Skeletal muscle cell (primary cell): ENCODE data around the gene ENPP6.
"Not testable (repeated sequence)": the region's sequence is repeated elsewhere in the genome, so short reads cannot be mapped to it uniquely, and the experiment has no call there.

Experiments
- DNase-seq: peaks from one replicate; pipeline ENCODE4 v3.0.0-alpha.2; 2010; ENCODE audit warnings: low read depth
- H3K4me3 ChIP-seq: 2 replicates; pipeline ENCODE4 v1.5.1; 2011; ENCODE audit warnings: low read depth, mild to moderate bottlenecking, control low read depth, low read length, moderate library complexity

Gene ENPP6

DNA sequence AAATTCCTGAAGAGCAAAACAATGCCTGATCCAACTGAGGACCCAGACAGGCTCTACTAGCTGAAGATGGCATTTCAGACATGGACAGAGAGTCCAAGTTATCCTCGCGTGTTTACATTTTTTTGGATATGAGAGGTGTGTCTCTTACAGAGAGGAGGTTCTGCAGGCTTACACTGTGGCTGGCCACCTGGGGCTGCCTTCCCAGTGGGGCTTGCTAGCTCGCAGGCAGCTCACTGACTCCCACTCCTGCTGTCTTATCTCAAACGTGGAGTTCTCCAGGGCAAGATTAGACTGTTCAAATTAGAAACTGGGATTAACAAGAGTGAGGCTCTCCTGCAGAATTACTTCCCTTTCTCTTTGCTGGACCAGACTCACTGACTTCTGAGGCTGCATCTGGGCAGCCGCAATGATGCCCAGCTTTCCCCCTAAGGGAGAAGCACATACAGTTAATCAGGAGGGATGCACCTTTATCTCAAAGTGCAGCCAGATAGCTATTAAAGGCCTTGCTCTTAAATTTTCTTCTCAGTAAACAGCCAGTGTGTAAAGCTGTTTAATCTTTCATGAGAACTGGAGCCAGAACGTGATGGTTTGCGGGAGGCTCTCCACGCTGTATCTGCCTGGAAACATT lies 123.0 kb downstream of the ENPP6 start:
- H3K4me3 ChIP-seq: no peak overlapping the region
- DNase-seq: no peak

DNA sequence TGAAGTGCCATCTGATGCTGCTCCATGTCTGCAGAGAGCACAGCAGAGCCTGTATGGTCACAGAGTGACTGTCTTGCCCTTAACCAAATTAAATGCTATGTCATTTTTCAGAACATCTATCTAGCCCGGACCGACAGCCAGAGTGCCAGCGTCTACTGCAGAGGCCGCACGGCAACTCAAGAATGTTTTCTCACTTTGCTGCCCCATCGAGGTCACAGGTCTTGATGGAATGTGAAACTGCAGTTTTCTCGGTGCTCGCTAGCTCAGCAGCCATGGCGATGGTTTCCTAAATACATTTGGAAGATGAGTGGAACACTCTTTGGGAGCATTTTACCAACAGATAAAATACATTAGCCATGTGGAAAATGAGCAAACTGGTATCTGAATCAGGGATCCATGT lies 125.7 kb downstream of the ENPP6 start:
- H3K4me3 ChIP-seq: no peak overlapping the region
- no peak for DNase-seq

DNA sequence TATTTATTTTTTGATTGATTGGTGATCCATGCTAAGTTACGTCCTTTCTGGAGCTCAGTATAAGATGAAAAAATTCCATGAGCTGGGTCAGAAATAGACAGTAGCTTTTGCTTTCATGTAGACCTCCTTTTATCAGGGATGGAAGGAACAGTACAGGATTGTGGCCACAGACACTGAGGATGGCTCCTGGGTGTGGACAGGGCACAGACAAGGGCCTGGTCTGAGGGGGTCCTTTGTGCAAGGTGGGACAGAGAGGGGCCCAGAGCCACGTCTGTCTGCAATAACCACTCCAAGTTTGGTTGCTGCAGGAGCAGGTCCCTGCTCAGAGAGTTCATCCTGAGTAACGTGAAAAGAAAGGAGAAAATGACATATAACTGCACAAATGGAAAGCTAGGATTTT lies 127.1 kb downstream of the ENPP6 start:
- no peak for DNase-seq
- no peak overlapping the region for H3K4me3 ChIP-seq

DNA sequence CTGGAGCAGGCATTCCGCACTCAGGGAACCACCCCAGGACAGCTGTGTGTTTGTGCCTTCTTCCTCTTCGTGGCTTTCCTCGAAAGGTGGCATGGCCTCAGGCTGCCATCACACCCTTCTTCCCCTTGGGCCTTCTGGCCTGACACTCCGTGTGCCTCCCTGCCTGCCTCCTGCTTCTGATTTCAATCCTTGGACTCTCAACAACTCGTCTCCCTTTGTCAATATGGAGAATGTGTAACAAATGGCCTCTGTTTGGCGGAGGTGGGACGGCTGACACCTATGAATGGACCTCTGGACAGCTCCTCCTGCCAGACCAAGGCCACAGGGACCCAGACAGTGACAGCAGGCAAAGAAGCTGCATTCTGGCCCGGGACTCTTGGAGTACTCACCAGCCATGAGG lies 137.0 kb downstream of the ENPP6 start:
- no peak for DNase-seq
- H3K4me3 ChIP-seq: no peak overlapping the region

DNA sequence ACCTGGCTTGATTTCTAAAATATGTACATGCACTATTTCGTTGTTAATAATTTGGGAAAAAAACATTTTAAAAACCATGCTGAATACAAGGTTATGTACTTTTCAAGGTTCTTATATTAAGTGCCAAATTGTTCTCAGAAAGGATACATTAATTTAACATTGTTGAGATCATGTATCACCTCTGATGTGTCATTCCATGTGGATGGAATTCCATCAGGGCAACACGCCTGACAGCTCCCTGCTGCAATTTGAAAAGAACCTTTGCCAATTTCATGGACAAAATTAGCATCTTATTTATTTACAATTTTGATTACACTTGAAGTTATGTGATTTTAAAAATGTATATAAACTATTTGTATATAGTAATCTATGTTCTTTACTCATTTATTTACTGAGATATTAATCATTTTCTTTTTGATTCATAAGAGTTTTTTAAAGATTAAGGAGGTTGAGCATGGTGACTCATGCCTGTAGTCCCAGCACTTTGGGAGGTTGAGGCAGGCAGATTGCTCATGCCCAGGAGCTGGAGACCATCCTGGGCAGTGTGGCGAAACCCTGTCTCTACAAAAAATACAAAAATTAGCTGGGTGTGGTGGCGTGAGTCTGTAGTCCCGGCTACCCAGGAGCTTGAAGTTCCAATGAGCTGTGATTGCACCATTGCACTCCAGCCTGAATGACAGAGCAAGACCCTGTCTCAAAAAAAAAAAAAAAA lies 142.8 kb downstream of the ENPP6 start:
- H3K4me3 ChIP-seq: no peak overlapping the region
- no peak for DNase-seq

DNA sequence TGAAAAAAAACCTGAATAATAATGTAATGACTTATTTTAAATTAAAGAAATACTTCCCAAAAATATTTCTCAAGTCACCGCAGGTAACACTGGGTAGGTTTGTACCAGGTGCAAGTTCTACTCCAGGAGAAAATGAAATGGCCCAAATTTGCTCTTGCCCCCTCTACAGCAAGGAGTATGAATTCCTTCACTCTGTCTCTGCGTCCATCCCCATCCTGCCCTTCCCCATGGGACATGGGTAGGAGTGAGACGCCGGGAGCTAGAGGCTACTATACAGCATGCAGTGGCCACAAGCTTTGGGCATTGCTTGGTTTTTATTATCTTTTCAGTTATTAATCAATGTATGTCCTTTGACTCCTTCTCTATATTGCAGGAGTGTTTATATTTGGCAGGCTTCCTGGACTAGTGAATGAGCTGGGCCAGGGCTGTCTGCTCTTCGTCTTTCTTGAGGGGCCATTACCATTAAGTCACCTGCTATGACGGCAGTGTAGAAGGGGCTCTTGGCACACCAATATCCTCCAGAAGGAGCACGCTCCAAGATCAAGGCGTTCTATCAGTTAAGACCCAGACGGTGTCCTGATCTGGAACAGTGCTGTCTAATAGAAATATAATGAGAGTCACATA lies 149.6 kb downstream of the ENPP6 start:
- DNase-seq: no peak
- no peak overlapping the region for H3K4me3 ChIP-seq

DNA sequence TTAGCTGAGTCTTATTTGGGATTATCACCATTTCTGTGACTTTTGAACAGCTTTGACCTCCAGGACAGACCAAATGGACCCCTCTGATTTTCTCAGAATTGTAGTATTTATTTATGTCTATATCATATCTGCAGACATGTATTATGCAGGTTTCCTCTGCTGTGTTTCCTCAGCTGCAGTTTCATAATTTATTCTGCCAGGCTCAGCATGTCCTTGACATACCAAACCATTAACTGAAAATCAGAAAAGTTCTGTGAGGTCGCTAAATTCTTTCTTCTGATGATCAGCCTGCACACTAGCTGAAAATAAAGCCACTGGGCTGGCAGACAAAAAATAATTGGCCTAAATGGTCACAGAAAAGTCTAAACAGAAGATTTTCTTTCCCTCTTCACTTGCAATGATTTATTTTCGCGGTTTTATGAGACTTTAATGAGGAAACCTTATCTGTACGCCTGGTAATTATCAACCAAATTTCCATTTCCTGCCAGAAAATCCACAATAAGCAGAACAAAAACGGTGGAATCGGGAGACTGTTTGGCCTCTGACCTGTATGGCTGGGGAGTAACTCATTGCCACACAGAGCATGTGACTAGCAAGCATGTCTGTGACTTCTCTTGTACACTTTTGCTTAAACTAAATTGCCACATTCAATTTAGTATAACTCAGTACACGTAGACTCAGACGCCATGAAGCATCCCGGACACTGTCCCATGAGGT lies 150.9 kb downstream of the ENPP6 start:
- H3K4me3 ChIP-seq: no peak overlapping the region
- DNase-seq: no peak

DNA sequence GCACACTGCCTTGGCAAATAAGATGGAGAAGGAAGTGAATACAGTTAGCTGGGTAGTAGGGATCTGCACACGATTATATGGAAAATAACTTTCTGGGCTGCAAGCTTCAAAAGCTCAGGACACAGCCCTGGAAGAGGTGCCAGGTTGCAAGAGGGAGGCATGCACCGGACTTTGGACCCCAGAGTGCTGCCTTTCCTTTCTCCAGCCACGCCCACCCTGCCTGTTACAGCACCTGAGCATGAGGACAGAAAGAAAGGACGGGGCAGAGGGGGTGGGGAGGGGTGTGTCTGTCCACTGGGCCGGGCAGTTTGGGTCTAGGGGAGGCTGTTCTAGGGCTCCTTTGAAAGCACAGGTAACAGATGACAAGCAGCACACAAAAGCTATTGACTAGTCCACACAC lies 152.8 kb downstream of the ENPP6 start:
- H3K4me3 ChIP-seq: no peak overlapping the region
- DNase-seq: no peak

DNA sequence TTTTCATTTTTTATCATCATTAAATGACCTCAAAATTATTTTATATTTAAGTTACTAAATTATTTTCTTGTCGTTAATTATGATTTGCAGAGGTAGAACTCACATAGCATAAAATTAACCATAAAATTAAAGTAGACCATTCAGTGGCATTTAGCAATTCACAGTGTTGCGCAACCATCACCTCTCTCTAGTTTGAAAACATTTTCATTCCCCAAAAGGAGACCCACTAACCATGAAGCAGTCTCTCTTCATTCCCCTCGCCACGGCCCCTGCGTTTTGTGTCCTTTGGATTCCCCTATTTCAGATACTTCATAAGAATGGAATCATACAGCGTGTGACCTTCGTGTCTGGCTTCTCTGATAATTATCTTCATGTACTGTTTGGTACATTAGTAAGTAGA lies 154.9 kb downstream of the ENPP6 start:
- no peak overlapping the region for H3K4me3 ChIP-seq
- DNase-seq: no peak

DNA sequence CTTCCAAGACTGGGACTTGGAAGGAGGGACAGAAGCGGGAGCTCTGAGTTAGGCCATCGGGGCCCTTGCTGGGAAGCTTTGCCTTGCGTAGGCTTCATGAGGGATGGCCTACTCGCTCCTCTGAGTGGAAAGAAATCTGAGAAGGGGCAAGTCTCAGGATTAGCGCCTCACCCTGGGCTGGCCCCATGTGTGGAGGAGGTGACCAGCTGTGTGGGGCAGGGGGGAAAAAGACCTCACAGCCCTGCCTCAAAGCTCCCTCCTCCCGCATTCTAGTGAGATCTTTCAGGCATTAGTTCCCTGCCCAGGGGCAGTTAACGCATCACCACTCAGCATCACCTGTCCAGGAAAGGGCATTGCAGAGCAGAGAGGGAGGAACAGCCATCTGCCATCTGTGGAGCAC lies 156.1 kb downstream of the ENPP6 start:
- no peak overlapping the region for H3K4me3 ChIP-seq
- DNase-seq: no peak

DNA sequence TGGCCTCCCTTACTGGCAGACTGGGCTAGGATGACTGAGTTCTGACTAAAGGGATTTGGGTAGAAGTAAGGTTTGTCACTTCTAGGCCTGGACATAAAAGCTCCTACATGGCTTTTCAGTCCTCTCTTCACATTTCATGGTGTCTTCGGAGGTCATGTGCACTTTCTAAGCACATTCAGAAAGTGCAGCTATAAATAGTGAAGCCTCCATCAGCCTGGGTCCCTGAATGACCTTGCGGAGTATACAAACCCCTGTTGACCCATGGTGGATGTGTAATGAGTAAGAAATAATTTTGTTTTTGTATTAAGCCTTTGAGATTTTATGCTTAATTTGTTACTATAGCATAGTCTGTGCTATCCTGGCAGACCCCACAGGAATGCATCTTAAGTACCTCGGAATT lies 158.6 kb downstream of the ENPP6 start:
- DNase-seq: no peak
- no peak overlapping the region for H3K4me3 ChIP-seq

DNA sequence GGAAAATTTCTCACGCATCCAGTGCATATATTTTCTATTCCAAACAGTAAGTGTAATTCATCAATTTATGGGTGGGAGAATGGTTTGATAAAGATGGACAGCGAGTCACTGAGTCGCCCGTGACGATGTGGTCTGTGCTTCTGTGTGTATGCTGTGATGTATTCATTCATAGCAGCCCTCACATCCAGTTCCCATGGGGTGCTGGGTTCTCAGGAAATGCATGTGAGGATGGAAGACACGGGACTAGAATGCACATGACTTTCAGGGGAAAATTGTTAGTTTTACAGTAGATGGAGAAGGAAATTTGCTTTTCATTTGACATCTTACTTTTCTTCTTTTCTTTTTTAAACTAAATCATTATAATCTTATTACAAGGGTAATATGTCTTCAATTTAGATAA lies 159.6 kb downstream of the ENPP6 start:
- no peak overlapping the region for H3K4me3 ChIP-seq
- DNase-seq: no peak

DNA sequence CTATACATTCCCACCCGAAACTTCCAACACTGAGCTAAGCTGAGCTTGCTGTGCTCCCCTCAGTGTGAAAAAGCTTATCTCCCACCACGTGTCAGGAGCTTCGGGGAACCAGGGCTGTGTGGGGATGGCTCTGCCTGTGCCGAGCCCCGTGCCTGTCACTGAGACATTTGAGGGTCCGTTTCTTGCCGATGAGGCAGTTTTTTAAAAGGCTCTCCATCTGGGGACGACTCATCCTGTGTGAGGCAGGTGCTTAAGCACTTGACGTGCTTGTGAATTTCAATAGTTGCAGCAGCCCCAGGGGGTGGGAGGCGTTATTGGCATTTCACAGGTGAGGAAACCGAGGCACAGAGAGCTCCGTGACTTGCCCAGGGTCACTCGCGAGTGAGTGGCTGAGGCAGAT lies 160.8 kb downstream of the ENPP6 start:
- H3K4me3 ChIP-seq: no peak overlapping the region
- DNase-seq: no peak

DNA sequence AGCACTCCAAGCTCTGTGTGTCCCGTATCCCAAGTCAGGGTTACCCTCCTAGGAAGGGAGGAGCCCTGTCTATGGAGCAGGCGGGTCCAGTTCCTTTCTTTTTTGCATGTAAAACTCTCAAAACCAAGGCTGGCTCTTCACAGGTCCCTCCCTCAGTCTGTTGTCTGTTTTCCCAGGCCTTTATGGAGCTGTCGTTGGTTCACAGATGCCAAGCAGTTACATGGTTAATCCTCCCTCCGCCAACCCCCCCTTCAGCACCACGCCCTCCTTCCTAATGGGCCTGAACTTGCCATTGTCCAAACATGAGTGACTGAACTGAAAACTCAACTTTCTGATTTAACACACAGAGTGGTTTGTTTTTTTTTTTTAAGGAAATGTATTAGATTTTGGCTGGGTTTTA lies 164.2 kb downstream of the ENPP6 start:
- no peak for DNase-seq
- no peak overlapping the region for H3K4me3 ChIP-seq

DNA sequence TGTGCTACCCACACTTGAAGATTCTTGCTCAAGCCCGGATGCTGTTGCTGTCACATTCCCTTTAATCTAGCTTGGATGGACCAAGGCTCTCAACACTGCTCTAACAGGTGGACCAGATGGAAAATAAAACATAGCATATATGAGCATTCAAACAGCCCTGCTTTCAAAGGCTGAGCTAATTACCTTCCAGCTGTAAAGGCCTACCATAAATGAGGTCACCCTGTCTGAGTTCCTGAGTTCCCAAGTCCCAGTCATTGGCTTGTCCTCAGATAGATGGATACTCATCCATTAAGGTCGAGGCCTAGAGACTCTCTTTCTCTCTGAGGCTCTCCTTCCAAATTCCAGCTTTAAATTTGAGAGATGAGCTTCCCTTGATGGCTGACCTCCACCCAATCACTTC lies 165.1 kb downstream of the ENPP6 start:
- DNase-seq: no peak
- H3K4me3 ChIP-seq: no peak overlapping the region

DNA sequence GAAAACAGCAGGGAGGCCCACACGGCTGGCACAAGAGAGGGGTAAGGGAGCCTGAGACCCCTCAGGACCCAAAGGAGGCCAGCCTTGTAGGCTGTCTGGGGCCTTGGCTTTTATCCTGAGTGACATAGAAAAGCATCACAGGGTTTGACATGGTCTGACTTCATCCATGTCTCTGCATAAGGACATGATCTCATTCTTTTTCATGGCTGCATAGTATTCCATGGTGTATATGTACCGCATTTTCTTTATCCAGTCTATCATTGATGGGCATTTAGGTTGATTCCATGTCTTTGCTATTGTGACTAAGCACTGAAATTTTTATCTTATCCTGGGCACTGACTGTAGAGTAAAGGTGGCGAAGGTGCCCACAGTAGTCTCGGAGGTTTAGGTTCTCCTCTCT lies 166.4 kb downstream of the ENPP6 start:
- not testable (repeated sequence) for DNase-seq, H3K4me3 ChIP-seq

DNA sequence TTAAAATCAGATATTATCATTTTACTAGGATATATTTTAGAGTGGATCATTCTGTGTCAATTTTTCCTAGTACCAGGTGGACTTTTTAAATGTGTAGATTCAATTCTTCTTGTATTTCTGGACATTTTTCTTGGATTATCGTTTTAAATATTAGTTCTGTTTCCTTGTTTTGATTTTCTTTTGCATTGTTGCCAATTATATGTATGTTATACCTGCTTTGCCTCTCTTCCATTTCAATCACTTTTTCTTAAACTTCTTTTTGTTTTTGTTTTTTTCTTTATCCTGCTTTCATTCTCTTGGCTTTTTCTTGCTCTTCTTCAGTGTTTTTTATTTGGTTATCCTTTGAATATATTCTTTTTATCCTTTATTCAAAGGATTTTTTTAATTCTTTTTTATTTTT lies 171.5 kb downstream of the ENPP6 start:
- no peak for DNase-seq
- H3K4me3 ChIP-seq: no peak overlapping the region

DNA sequence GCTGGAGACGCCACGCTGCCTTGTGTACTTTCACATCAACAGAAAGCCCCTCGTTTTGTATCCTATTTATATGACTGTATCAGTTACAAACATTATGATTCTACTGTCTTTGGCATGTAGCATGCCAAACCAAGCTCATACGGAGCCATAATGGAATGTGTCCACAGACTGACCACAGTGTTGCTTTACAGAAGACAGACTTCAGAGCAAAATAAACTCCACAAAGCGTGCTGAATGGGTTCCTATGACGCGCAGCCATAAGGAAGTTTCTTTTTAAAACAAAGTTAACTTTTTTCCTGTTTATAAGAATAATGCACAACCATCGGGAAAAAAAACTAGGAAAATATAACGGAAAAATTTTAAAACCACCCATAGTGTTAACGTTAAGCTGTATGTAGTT lies 176.5 kb downstream of the ENPP6 start:
- H3K4me3 ChIP-seq: no peak overlapping the region
- DNase-seq: no peak

DNA sequence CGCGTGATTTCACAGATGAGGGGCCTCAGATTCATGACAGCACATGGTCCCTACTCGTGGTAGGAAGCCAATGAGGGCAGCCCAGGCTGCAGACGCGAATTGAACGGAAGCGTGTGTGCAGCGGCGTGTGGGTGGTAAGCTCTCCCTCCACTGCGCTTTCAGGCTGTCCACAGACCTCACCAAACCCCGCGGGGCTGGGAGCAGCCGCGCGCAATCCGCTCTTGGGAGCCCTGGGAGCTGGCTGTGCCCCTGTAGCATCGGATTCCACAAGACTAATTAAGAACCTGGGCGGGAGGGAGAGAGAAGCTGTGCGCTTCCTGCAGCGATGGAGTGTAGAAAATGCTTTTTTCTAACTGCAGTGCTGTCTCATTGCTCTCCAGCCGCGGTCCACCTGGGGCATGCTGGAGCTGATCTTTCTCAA lies 177.7 kb downstream of the ENPP6 start:
- DNase-seq: no peak

More for the DNA sequence above, 177.7 kb downstream of the ENPP6 start:
- peak overlapping the region; percentile 4 for H3K4me3 ChIP-seq
